ENCODE results near the gene RDX. TPM values are rescaled to one million over a fixed set of nuclear protein-coding genes. Genes with fewer than 3 reads are reported as not detected.

The RDX gene
- total and polyA plus RNA-seq, 2 of the 8 experiments (the other 6 are each of a cell fraction or from before 2014, with no cell fraction given), result 27.4 to 100 TPM

GRCh38 chr11:110283862-110284261 lies 12.6 kb downstream of the RDX start:
- Histone ChIP-seq H4K20me1 (replicated peaks in 1 of 2; ENCODE audit: control insufficient read depth in 1 of 2, insufficient read depth in 2 of 2, low read length in 2 of 2) (peaks cover 3 to 12% of the 10 kb centered on the region in 2 experiments), H3K27me3 (replicated peaks in 1 of 4; ENCODE audit: control insufficient read depth in 3 of 4, extremely low read depth in 1 of 4, insufficient read depth in 3 of 4, low read length in 3 of 4) (no peaks in the 10 kb centered on the region), H3K56ac (replicated peaks; ENCODE audit: insufficient read length, low read depth, low read length) (no peak overlapping the region), H2BK15ac (ENCODE audit: low read length) (no peak overlapping the region), H4K5ac (ENCODE audit: insufficient read length, low read depth, low read length) (no peak overlapping the region), H3K27ac (ENCODE audit: low read depth, low read length) (no peak overlapping the region), H2BK12ac (ENCODE audit: low read depth, low read length) (no peak overlapping the region), H3K23ac (ENCODE audit: insufficient read length) (no peak overlapping the region), H3K4me3 (ENCODE audit: extremely low read depth in 1 of 4, insufficient read depth in 2 of 4, low read depth in 3 of 4, low read length in 4 of 4) (no peak overlapping the region), H2BK120ac (replicated peaks; ENCODE audit: low read depth, low read length) (no peak overlapping the region), H2BK20ac (ENCODE audit: low read length) (no peak overlapping the region), H3K23me2 (ENCODE audit: low read depth, low read length) (no peaks in the 10 kb centered on the region), H4K8ac (ENCODE audit: extremely low read depth, insufficient read depth, low read length) (no peak overlapping the region), H3K4me2 (ENCODE audit: insufficient read depth in 1 of 2, low read depth in 2 of 2, low read length in 2 of 2) (no peak overlapping the region), H3K14ac (ENCODE audit: insufficient read length) (no peak overlapping the region), H3K79me2 (ENCODE audit: control insufficient read depth in 1 of 2, insufficient read depth in 2 of 2, low read length in 2 of 2) (peaks cover 4 to 96% of the 10 kb centered on the region in 2 experiments; a peak in 3 of 4 replicates), H3K18ac (ENCODE audit: extremely low read depth, low read length) (no peak overlapping the region), H2AK5ac (ENCODE audit: low read depth, low read length) (no peak overlapping the region), H2AFZ (ENCODE audit: low read length) (no peak overlapping the region), H3K9me3 (ENCODE audit: insufficient read depth in 2 of 2, low read depth in 1 of 2, low read length in 1 of 2) (no peaks in the 10 kb centered on the region), H3K4ac (replicated peaks; ENCODE audit: insufficient read length, low read depth, low read length) (no peak overlapping the region), H4K91ac (replicated peaks; ENCODE audit: insufficient read length, low read length) (no peak overlapping the region), H3K36me3 (ENCODE audit: control insufficient read depth in 2 of 4, insufficient read depth in 4 of 4, low read length in 3 of 4) (peaks cover 0 to 4% (median 0%) of the 10 kb centered on the region in 4 experiments; a peak in 2 of 8 replicates), H3K79me1 (ENCODE audit: low read depth, low read length) (peaks cover 2% of the 10 kb centered on the region; the same call in 1 of the 2 replicates), H2BK5ac (ENCODE audit: low read depth, low read length) (no peak overlapping the region), H3K9ac (replicated peaks in 1 of 4; ENCODE audit: extremely low read depth in 1 of 4, low read depth in 3 of 4, low read length in 3 of 4) (no peak overlapping the region), H3K4me1 (replicated peaks in 1 of 4; ENCODE audit: control insufficient read depth in 3 of 4, insufficient read depth in 4 of 4, low read length in 3 of 4) (no peaks in the 10 kb centered on the region)
- CTCF ChIA-PET (ENCODE audit: partially characterized antibody), result interaction anchor here (0.6 kb wide), 1 partner anchor 79 kb away, joined by 3 read pairs; no protein-coding TSS in a partner anchor
- FAIRE-seq (no peak), DNase-seq (ENCODE audit: low read depth in 1 of 2, low spot score in 2 of 2) (no peak)
- WGBS, 2 experiments (ENCODE audit: extremely low coverage in 1 of 2, insufficient coverage in 1 of 2, insufficient read length in 1 of 2, insufficient replicate concordance in 2 of 2, low coverage in 1 of 2, low lambda C conversion rate in 2 of 2, missing lambda C conversion rate in 1 of 2), result 91% methylated on average over 4 of the region's 4 CpGs; no CpG with 5 or more reads in 1 of the 2 experiments
- POLR2A ChIA-PET (ENCODE audit: partially characterized antibody), result no interaction called here
- TF ChIP-seq KDM4A (IDR thresholded peaks at IDR 0.05; ENCODE audit: low read depth, low read length, severe bottlenecking) (no peak), SIX5 (IDR thresholded peaks at IDR 0.05; ENCODE audit: low read depth, low read length) (no peak), RFX5 (IDR thresholded peaks at IDR 0.05; ENCODE audit: borderline replicate concordance, low read depth, low read length) (no peak), POLR2AphosphoS5 (IDR thresholded peaks at IDR 0.05; ENCODE audit: low read depth, low read length) (no peak), RXRA (IDR thresholded peaks at IDR 0.05; ENCODE audit: insufficient read depth, low read depth, low read length) (no peak), MAX (IDR thresholded peaks at IDR 0.05) (no peak), ASH2L (IDR thresholded peaks at IDR 0.05; ENCODE audit: low read length) (no peak), CBX8 (IDR thresholded peaks at IDR 0.05; ENCODE audit: borderline replicate concordance, low read depth, low read length) (no peak), CBX5 (IDR thresholded peaks at IDR 0.05; ENCODE audit: low read depth, low read length) (no peak), POLR2A (IDR thresholded peaks at IDR 0.05; ENCODE audit: control extremely low read depth in 1 of 2, low read depth in 2 of 2, low read length in 2 of 2) (no peak), CREB1 (IDR thresholded peaks at IDR 0.05) (no peak), GABPA (IDR thresholded peaks at IDR 0.05; ENCODE audit: borderline replicate concordance, insufficient read depth, low read length) (no peak), JUND (IDR thresholded peaks at IDR 0.05; ENCODE audit: low read length) (no peak), EP300 (IDR thresholded peaks at IDR 0.05; ENCODE audit: borderline replicate concordance in 1 of 2, low read depth in 2 of 2, low read length in 2 of 2) (no peak), SP2 (IDR thresholded peaks at IDR 0.05; ENCODE audit: low read length) (no peak), POU5F1 (IDR thresholded peaks at IDR 0.05; ENCODE audit: low read depth, low read length) (no peak)

All from H1 (cell line).